Stimulated activated CD8-positive, alpha-beta memory T cell treated with anti-CD3 and anti-CD28 coated beads, Interleukin-7, amount 100 ng/mL, for 24 hours (primary cell): ENCODE measurements around the gene PCDHA7.
"Not testable (repeated sequence)": the region's sequence is repeated elsewhere in the genome, so short reads cannot be mapped to it uniquely, and the experiment has no call there.

Experiments used
- DNase-seq: peaks from one replicate; pipeline ENCODE4 v3.0.0-alpha.2; 2020; ENCODE audit warnings: low read depth

PCDHA7 gene

DNA sequence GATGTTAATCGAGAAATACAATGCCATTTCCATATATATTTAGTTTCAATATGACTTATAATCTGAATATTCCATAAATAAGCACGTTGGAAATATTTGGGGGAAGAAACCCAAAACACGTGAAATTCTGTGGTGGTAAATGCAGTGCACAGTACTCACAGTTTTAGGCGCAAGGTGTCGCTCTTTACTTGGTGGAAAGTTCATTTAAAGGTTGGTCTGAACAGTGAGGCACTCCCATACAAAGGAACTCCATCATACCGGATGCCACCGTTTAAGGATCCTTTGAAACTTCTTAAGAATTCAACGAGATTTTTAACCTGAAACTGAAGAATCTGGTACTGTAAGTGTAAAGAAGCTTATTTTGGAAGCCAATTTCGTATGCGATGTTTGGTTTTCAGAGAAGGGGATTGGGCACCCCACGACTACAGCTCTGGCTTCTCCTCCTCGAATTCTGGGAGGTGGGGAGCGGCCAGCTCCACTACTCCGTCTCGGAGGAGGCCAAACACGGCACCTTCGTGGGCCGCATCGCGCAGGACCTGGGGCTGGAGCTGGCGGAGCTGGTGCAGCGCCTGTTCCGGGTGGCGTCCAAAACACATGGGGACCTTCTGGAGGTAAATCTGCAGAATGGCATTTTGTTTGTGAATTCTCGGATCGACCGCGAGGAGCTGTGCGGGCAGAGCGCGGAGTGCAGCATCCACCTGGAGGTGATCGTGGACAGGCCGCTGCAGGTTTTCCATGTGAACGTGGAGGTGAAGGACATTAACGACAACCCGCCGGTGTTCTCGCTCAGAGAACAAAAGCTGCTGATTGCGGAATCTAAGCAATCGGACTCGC, 34.9 kb downstream of the PCDHA7 start, which contains the start of gene PCDHA11:
PCDHA11 (plus strand) TSS at position 237 of the 834 bp plus-strand sequence; CDS start at position 384, 147 bp downstream.
- no peak for DNase-seq

DNA sequence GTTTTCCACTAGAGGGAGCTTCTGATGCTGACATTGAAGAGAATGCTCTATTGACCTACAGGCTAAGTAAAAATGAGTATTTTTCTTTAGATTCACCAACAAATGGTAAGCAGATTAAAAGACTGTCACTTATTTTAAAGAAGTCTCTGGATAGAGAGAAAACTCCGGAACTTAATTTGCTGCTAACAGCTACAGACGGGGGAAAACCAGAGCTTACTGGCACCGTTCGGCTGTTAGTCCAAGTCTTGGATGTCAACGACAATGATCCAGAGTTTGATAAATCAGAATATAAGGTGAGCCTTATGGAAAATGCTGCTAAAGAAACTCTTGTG, 35.5 kb downstream of the PCDHA7 start:
- no peak for DNase-seq

DNA sequence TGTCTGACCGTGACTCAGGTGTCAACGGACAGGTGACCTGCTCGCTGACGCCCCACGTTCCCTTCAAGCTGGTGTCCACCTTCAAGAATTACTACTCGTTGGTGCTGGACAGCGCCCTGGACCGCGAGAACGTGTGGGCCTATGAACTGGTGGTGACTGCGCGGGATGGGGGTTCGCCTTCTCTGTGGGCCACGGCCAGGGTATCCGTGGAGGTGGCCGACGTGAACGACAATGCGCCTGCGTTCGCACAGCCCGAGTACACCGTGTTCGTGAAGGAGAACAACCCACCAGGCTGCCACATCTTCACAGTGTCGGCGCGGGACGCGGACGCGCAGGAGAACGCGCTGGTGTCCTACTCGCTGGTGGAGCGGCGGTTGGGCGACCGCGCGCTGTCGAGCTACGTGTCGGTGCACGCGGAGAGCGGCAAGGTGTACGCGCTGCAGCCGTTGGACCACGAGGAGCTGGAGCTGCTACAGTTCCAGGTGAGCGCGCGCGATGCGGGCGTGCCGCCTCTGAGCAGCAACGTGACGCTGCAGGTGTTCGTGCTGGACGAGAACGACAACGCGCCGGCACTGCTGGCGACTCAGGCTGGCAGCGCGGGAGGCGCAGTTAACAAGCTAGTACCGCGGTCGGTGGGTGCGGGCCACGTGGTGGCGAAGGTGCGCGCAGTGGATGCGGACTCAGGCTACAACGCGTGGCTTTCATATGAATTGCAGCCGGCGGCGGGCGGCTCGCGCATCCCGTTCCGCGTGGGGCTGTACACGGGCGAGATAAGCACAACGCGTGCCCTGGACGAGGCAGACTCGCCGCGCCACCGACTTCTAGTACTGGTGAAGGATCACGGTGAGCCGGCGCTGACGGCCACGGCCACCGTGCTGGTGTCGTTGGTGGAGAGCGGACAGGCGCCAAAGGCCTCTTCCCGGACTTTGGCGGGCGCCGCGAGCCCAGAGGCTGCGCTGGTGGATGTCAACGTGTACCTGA, 36.4 kb downstream of the PCDHA7 start:
- DNase-seq, result no peak

DNA sequence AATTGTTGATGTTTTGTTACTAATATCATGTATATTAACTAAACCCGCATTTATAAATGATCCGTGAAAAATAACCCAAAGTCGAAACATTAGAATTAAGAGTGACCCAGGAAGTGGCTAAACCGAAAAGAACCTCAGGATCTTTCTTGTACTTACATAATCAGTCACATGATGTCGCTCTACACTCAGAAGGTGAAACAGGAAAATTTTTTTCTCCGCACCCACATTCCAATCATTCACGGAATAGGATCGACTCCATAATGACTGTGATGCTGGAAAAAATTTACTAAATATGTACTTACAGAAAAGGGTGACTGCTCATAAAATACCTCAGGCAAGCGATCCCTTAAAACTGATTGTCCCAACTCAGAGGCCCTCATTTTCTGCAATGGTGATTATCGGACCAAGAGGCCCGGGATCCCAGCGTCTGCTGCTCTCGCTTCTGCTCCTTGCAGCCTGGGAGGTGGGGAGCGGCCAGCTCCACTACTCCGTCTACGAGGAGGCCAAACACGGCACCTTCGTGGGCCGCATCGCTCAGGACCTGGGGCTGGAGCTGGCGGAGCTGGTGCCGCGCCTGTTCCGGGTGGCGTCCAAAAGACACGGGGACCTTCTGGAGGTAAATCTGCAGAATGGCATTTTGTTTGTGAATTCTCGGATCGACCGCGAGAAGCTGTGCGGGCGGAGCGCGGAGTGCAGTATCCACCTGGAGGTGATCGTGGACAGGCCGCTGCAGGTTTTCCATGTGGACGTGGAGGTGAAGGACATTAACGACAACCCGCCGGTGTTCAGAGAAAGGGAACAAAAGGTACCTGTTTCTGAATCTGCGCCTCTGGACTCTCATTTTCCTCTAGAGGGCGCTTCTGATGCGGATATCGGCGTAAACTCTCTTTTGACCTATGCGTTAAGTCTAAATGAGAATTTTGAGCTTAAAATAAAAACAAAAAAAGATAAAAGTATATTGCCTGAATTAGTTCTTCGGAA, 41.3 kb downstream of the PCDHA7 start, which contains the start of gene PCDHA12:
PCDHA12 (plus strand) TSS at position 224 of the 981 bp plus-strand sequence; CDS start at position 389, 165 bp downstream.
- no peak for DNase-seq

DNA sequence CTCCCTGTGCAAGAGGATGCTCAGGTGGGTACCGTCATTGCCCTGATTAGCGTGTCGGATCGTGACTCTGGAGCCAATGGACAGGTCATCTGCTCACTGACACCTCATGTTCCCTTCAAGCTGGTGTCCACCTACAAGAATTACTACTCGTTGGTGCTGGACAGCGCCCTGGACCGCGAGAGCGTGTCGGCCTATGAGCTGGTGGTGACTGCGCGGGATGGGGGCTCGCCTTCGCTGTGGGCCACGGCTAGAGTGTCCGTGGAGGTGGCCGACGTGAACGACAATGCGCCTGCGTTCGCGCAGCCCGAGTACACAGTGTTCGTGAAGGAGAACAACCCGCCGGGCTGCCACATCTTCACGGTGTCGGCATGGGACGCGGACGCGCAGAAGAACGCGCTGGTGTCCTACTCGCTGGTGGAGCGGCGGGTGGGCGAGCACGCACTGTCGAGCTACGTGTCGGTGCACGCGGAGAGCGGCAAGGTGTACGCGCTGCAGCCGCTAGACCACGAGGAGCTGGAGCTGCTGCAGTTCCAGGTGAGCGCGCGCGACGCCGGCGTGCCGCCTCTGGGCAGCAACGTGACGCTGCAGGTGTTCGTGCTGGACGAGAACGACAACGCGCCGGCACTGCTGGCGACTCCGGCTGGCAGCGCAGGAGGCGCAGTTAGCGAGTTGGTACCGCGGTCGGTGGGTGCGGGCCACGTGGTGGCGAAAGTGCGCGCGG, 42.6 kb downstream of the PCDHA7 start:
- not testable (repeated sequence) for DNase-seq

DNA sequence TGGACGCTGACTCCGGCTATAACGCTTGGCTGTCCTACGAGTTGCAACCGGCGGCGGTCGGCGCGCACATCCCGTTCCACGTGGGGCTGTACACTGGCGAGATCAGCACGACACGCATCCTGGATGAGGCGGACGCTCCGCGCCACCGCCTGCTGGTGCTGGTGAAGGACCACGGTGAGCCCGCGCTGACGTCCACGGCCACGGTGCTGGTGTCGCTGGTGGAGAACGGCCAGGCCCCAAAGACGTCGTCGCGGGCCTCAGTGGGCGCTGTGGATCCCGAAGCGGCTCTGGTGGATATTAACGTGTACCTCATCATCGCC, 43.2 kb downstream of the PCDHA7 start:
- no peak for DNase-seq

DNA sequence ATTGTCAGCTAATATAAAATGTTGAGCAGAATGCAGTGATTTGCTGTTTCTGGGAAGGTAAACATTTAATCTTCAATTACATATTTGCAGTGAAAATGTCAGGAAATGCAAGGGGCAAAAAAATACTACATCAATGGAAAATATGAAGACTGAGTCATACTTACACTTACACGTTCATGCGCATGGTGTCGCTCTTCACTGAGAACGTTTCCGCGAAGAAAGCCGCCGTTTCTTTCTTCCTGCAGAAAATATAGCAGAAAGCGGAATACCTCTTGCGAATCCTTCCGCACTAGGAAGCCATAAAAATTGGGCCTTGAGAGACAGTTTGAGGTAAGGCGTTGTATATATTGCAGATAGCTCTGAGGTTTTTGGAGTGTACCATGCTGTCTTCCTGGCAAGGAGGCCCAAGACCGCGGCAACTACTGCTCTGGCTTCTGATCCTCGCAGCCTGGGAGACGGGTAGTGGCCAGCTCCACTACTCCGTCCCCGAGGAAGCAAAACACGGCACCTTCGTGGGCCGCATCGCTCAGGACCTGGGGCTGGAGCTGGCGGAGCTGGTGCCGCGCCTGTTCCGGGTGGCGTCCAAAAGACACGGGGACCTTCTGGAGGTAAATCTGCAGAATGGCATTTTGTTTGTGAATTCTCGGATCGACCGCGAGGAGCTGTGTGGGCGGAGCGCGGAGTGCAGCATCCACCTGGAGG, 48.0 kb downstream of the PCDHA7 start, which contains the start of gene PCDHA13:
PCDHA13 (plus strand) TSS at position 236 of the 702 bp plus-strand sequence; CDS start at position 381, 145 bp downstream.
- DNase-seq, result no peak

DNA sequence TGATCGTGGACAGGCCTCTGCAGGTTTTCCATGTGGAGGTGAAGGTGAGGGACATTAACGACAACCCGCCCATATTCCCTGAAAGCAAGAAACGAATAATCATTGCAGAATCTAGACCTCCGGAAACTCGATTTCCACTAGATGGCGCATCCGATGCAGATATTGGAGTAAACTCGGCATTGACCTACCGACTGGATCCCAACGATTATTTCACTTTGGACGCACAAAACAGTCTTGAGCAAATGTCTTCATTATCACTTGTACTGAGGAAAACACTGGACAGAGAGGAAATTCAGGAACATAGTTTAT, 48.5 kb downstream of the PCDHA7 start:
- no peak for DNase-seq

DNA sequence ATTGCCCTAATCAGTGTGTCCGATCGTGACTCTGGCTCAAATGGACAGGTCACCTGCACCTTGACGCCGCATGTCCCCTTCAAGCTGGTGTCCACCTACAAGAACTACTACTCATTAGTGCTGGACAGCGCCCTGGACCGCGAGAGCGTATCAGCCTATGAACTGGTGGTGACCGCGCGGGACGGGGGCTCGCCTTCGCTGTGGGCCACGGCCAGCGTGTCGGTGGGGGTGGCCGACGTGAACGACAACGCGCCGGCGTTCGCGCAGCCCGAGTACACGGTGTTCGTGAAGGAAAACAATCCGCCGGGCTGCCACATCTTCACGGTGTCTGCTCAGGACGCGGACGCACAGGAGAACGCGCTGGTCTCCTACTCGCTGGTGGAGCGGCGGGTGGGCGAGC, 49.3 kb downstream of the PCDHA7 start:
- DNase-seq, result no peak

DNA sequence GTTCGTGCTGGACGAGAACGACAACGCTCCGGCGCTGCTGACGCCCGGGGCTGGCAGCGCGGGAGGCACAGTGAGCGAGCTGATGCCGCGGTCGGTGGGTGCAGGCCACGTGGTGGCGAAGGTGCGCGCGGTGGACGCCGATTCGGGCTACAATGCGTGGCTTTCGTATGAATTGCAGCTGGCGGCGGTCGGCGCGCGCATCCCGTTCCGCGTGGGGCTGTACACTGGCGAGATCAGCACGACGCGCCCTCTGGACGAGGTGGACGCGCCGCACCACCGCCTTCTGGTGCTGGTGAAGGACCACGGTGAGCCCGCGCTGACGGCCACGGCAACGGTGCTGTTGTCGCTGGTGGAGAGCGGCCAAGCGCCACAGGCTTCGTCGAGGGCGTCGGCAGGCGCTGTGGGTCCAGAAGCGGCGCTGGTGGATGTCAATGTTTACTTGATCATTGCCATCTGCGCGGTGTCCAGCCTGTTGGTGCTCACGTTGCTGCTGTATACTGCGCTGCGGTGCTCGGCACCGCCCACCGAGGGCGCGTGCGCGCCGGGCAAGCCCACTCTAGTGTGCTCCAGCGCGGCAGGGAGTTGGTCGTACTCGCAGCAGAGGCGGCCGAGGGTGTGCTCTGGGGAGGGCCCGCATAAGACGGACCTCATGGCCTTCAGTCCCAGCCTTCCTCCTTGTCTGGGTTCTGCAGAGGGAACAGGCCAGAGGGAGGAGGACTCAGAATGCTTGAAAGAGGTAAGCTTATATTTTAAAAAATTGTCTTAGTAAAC, 50.0 kb downstream of the PCDHA7 start:
- DNase-seq, result no peak
